HEK293 (cell line): ENCODE results near the gene COG8.

Experiments
- CTCF ChIP-seq: fragments of 450-650 bp; formaldehyde crosslinking; IDR thresholded peaks from 2 replicates; pipeline ENCODE4 v1.5.1; 2016; ENCODE audit warnings: missing biosample characterization, missing genetic modification characterization
- GLIS1 ChIP-seq: fragments of 450-650 bp; formaldehyde crosslinking; IDR thresholded peaks from 2 replicates; pipeline ENCODE4 v1.5.1; 2016; ENCODE audit warnings: missing biosample characterization, missing genetic modification characterization
- PRDM1 ChIP-seq: fragments of 450-650 bp; formaldehyde crosslinking; IDR thresholded peaks from 2 replicates; pipeline ENCODE4; 2016; ENCODE audit warnings: missing biosample characterization, missing genetic modification characterization
- ZBTB1 ChIP-seq: fragments of 450-650 bp; formaldehyde crosslinking; IDR thresholded peaks from 2 replicates; pipeline ENCODE4 v1.5.1; 2016; ENCODE audit warnings: missing biosample characterization, missing genetic modification characterization
- ZNF112 ChIP-seq: fragments of 450-650 bp; formaldehyde crosslinking; IDR thresholded peaks from 2 replicates; pipeline ENCODE4 v1.5.0; 2017; ENCODE audit warnings: missing biosample characterization, missing genetic modification characterization
- ZNF274 ChIP-seq, 2 experiments: fragments of 200-500 bp in 1 of 2; fragments of 450-650 bp in 1 of 2; sonication (Bioruptor generic) in 1 of 2; formaldehyde crosslinking in 1 of 2; IDR thresholded peaks; 2 replicates each; pipeline versions ENCODE4 v1.5.1 to v1.6.1; 2014 to 2016; ENCODE audit warnings: borderline replicate concordance in 1 of 2, inconsistent platforms in 1 of 2, low read length in 1 of 2, missing biosample characterization in 1 of 2, missing genetic modification characterization in 1 of 2
- ZNF639 ChIP-seq: fragments of 450-650 bp; formaldehyde crosslinking; IDR thresholded peaks from 2 replicates; pipeline ENCODE4 v1.5.1; 2016; ENCODE audit warnings: missing biosample characterization, missing genetic modification characterization
- ZNF776 ChIP-seq: fragments of 450-650 bp; formaldehyde crosslinking; IDR thresholded peaks from 2 replicates; pipeline ENCODE4 v1.5.0; 2017; ENCODE audit warnings: missing biosample characterization, missing genetic modification characterization, borderline replicate concordance
- TF ChIP-seq, protein P1 (sequence below): fragments of 450-650 bp; formaldehyde crosslinking; IDR thresholded peaks from 2 replicates; pipeline ENCODE4 v1.5.1; 2016; ENCODE audit warnings: missing biosample characterization, missing genetic modification characterization, low read depth
- TF ChIP-seq, protein P2 (sequence below): fragments of 450-650 bp; formaldehyde crosslinking; IDR thresholded peaks from 2 replicates; pipeline ENCODE4 v1.5.1; 2016; ENCODE audit warnings: missing biosample characterization, missing genetic modification characterization

- TF ChIP-seq CTCF (tag by site-specific recombination) (no peak), GLIS1 (tag by site-specific recombination) (no peak), ZBTB1 (no peak), ZNF776 (tag by site-specific recombination) (no peak), ZNF112 (tag by site-specific recombination) (no peak), ZNF639 (tag by site-specific recombination) (no peak), PRDM1 (no peak), ZNF274 (IDR thresholded peaks at IDR 0.05; ENCODE audit: low read length) (no peak), ZNF274 (tag by site-specific recombination; IDR thresholded peaks at IDR 0.05; ENCODE audit: borderline replicate concordance) (no peak)
- TF ChIP-seq, protein P1, sequence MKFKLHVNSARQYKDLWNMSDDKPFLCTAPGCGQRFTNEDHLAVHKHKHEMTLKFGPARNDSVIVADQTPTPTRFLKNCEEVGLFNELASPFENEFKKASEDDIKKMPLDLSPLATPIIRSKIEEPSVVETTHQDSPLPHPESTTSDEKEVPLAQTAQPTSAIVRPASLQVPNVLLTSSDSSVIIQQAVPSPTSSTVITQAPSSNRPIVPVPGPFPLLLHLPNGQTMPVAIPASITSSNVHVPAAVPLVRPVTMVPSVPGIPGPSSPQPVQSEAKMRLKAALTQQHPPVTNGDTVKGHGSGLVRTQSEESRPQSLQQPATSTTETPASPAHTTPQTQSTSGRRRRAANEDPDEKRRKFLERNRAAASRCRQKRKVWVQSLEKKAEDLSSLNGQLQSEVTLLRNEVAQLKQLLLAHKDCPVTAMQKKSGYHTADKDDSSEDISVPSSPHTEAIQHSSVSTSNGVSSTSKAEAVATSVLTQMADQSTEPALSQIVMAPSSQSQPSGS, result no peak
- TF ChIP-seq, protein P2, sequence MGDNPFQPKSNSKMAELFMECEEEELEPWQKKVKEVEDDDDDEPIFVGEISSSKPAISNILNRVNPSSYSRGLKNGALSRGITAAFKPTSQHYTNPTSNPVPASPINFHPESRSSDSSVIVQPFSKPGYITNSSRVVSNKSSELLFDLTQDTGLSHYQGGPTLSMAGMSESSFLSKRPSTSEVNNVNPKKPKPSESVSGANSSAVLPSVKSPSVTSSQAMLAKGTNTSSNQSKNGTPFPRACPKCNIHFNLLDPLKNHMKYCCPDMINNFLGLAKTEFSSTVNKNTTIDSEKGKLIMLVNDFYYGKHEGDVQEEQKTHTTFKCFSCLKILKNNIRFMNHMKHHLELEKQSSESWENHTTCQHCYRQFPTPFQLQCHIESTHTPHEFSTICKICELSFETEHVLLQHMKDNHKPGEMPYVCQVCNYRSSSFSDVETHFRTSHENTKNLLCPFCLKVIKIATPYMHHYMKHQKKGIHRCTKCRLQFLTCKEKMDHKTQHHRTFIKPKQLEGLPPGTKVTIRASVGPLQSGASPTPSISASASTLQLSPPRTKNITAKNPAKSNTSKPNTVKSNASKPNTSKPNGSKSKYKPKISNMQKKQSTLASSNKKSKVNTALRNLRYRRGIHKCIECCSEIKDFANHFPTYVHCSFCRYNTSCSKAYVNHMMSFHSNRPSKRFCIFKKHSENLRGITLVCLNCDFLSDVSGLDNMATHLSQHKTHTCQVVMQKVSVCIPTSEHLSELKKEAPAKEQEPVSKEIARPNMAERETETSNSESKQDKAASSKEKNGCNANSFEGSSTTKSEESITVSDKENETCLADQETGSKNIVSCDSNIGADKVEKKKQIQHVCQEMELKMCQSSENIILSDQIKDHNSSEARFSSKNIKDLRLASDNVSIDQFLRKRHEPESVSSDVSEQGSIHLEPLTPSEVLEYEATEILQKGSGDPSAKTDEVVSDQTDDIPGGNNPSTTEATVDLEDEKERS (tag by site-specific recombination), result no peak
Measured at GRCh38 chr16:69351309-69352027, 12.1 kb upstream of the COG8 start, which contains the start of gene TMED6.
